Measurements from ENCODE around the gene KIAA1328. TPM values are rescaled to one million over a fixed set of nuclear protein-coding genes. Genes with fewer than 3 reads are reported as not detected.

KIAA1328 gene
- polyA plus RNA-seq, 3 donors, result 9.8 to 13.7 (median 10.7) TPM

GRCh38 chr18:37230768-37231167 lies 401.8 kb downstream of the KIAA1328 start:
- DNase-seq (ENCODE audit: extremely low read depth in 1 of 11, low read depth in 9 of 11, low spot score in 4 of 11), result no peak

GRCh38 chr18:37231251-37231650 lies 402.3 kb downstream of the KIAA1328 start:
- no peak for DNase-seq (ENCODE audit: extremely low read depth in 1 of 11, low read depth in 9 of 11, low spot score in 4 of 11)

DNA sequence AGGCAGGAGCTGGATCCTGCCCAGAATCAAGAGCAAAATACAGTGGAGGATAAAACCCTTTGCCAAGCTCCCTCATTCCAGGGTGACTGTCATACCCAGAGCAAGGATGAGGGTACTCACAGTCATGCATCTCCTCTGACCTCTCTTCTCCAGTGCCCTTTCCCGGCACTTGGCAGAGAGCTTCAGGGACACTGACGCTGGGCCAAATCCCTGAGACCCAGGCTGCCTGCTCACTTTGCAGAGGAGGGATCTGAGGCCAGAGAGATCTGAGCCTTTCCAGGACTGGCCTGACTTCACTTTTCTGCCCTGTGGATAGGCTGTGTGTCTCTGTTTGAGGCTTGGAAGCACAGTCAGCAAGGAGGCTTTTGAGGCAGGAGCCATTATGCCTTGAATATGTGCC lies 406.7 kb downstream of the KIAA1328 start:
- no peak for DNase-seq (ENCODE audit: extremely low read depth in 1 of 11, low read depth in 9 of 11, low spot score in 4 of 11)

DNA sequence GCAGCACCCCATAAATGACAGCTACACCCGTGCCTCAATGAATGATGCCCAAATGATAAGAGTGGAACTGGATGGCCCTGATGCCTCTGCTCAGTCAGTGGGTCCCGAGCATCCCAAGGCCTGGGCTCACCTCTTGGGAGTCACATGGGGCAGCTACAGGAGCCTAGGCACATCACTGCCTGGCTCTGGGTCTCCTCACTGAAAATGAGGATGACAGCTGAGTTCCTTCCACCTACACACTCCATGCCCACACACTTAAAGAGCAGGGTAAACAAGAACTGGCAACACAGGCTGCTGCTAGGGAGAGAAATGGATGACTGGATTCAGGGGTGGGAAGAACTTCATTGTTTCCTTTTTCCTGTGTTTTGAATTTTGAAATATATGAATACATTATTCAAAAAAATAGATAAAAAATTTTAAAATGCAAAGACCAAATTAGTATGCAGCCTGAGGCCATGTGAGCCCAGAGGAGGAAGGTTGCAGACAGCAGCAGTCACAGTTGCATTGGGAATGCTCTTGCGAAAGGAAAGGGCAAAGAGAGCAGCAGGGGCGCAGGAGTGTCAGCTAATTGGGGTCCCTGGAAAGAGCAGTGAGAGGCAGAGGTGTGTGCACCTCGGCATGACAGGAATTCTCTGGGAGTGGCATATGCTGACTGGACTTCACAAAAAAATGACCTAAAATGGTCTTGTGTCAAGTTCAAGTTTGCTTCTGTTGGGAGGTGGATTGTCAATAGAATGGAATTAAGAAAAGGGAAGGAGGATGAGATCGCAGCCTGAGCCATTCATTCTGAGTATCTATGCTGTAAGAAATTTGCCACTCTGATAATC lies 409.6 kb downstream of the KIAA1328 start:
- DNase-seq (ENCODE audit: extremely low read depth in 1 of 11, low read depth in 9 of 11, low spot score in 4 of 11), result no peak

- no peak for DNase-seq (ENCODE audit: extremely low read depth in 1 of 11, low read depth in 9 of 11, low spot score in 4 of 11)
Observed at GRCh38 chr18:37242091-37242490, 413.2 kb downstream of the KIAA1328 start.

GRCh38 chr18:37242826-37243560 lies 414.1 kb downstream of the KIAA1328 start:
- peak in 5 of 11 donors; percentile 29 to 60 (median 47) for DNase-seq (ENCODE audit: extremely low read depth in 1 of 11, low read depth in 9 of 11, low spot score in 4 of 11)

DNA sequence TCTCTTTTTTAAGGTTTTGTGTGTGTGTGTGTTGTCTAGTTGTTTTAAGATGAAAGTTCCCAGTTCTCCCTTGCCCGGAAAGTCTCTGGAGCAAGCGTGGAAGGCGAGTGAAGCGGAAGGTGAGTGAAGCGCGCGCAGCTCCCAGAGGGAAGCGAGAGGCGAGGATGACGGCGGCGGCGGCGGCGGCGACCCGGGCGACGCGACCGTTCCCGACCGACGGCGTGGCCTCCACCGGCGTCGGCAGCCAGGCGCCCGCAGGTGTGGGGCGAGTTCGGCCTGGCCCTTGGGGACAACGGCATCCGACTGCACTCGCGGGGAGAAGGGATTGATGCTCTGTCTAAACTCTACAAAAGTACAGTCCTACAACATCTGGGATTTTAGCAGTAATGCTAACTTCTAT lies 414.8 kb downstream of the KIAA1328 start:
- DNase-seq (ENCODE audit: extremely low read depth in 1 of 11, low read depth in 9 of 11, low spot score in 4 of 11), result no peak

DNA sequence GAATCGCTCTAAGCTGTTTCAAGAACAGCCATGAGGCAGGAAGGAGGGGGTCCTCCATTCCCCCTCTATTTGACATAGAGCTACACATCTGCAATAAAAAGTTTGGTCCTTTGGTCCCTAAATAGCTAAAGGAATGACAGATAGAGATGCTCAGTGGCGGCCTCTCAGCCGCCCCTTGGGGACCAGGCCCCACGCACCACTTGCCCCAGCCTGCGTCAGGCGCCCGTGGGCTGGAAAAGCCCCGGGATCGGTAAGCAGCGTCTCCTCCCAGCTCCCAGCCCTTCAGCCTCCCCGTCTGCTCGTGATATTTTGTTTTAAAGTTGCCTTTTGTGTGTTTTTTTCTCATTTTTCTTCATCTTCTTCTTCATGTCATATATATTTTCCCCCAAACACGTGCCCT lies 415.7 kb downstream of the KIAA1328 start:
- DNase-seq (ENCODE audit: extremely low read depth in 1 of 11, low read depth in 9 of 11, low spot score in 4 of 11), result no peak

GRCh38 chr18:37246779-37247340 lies 417.9 kb downstream of the KIAA1328 start:
- no peak for DNase-seq (ENCODE audit: extremely low read depth in 1 of 11, low read depth in 9 of 11, low spot score in 4 of 11)

GRCh38 chr18:37247497-37248161 lies 418.7 kb downstream of the KIAA1328 start:
- no peak for DNase-seq (ENCODE audit: extremely low read depth in 1 of 11, low read depth in 9 of 11, low spot score in 4 of 11)

GRCh38 chr18:37248281-37248680 lies 419.4 kb downstream of the KIAA1328 start:
- no peak for DNase-seq (ENCODE audit: extremely low read depth in 1 of 11, low read depth in 9 of 11, low spot score in 4 of 11)

- no peak for DNase-seq (ENCODE audit: extremely low read depth in 1 of 11, low read depth in 9 of 11, low spot score in 4 of 11)
Observed at GRCh38 chr18:37249171-37249886, 420.4 kb downstream of the KIAA1328 start.

- DNase-seq (ENCODE audit: extremely low read depth in 1 of 11, low read depth in 9 of 11, low spot score in 4 of 11), result no peak
Observed at GRCh38 chr18:37249895-37250618, 421.1 kb downstream of the KIAA1328 start.

DNA sequence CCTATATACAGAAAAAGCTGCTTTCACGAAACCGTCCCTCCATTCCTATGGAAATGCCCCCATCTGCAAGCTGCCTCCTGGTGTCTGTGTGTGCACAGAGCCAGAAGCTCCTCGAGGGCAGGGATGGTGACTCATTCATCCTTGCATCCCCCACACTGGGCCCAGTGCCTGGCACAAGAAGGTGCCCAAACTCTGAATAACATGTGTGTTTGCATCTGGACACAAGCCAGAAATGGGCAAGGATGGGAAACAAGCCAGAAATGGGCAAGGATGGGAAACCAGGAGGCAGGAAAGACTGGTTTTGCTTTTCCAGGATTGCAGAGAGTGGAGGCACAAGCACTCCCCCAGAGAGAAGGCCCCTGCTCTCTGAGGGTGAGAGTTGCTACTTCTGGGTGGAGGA lies 422.8 kb downstream of the KIAA1328 start:
- no peak for DNase-seq (ENCODE audit: extremely low read depth in 1 of 11, low read depth in 9 of 11, low spot score in 4 of 11)

GRCh38 chr18:37252342-37252741 lies 423.4 kb downstream of the KIAA1328 start:
- DNase-seq (ENCODE audit: extremely low read depth in 1 of 11, low read depth in 9 of 11, low spot score in 4 of 11), result no peak

GRCh38 chr18:37252854-37253393 lies 424.0 kb downstream of the KIAA1328 start:
- no peak for DNase-seq (ENCODE audit: extremely low read depth in 1 of 11, low read depth in 9 of 11, low spot score in 4 of 11)

DNA sequence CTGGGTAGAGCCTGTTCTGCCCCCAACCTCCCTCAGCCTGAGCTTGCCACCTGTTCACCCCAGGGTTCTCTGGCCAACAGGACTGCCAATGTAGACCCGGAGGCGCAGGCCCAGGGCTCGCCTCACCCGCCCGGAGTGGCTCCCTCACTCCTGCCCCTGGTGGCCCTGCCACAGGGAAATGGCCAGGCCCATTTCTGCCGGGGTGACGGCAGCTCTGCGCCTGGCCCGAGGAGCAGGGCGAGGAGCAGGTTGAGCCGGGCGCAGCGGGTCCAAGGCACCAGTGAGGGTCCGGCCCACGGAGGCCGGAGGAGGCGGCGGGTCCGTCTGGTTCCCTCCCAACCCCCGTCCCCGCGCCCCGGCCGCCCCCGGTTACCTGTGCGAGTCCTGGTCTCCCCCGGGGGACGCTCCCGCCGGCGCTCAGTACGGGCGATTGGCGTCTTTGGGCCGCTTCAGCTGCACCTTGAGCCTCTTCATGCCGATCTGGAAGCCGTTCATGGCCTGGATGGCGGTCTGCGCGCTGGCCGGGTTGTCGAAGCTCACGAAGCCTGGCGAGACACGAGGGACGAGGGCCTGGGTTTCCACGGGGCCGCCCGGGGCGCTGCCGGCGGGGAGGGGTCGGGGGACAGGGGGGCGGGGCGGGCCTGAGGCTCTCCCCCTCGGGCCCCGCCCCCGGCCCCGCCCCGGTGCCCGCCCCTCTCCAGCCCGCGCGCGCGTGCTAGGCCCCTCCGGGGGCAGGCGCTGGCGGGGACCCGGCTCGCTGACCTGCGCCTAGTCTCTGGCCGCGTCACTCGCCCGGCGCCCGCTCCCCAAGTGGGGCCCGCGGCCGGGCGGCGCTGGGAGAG lies 424.7 kb downstream of the KIAA1328 start:
- peak in 2 of 11 donors; percentile 15 to 43 for DNase-seq (ENCODE audit: extremely low read depth in 1 of 11, low read depth in 9 of 11, low spot score in 4 of 11)
